GM12873 (cell line): Measurements from ENCODE around the gene BTBD16.

Experiments used
- CTCF ChIP-seq: IDR thresholded peaks from 2 replicates; pipeline ENCODE4 v1.5.1; 2012; ENCODE audit warnings: low read depth, mild to moderate bottlenecking, moderate library complexity, low read length, control low read depth; ENCODE audit not compliant: insufficient read depth; ENCODE audit errors: missing control alignments

BTBD16 gene

GRCh38 chr10:122291739-122292138 is 20.6 kb downstream of the BTBD16 start:
- no peak for TF ChIP-seq CTCF

- TF ChIP-seq CTCF = no peak
These were observed 21.3 kb downstream of the BTBD16 start for GRCh38 chr10:122292376-122292775.

- no peak for TF ChIP-seq CTCF
These were observed 22.3 kb downstream of the BTBD16 start for GRCh38 chr10:122293156-122293960.

DNA sequence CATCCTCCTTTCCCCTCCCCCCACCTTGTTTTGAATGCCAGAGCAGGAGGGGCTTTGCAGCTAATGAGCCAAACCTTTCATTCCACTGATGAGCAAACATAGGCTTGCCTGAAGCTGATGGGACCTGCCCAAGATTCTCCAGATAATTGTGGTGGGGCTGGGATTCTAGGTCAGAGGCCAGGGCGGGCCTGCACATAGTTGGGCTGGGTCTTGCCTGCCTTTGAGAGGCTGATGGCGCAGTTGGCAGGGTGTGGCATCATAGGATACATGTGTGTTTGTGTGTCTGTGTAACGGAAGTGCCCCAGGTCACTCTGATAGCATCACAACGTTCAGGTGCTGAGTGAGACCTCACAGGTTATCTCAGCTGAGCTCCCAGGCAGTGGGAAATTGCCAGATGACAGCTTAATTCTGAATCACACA is 22.9 kb downstream of the BTBD16 start:
- no peak for TF ChIP-seq CTCF

- no peak for TF ChIP-seq CTCF
These were observed 23.7 kb downstream of the BTBD16 start for GRCh38 chr10:122294511-122295450.

GRCh38 chr10:122295451-122295809 is 24.3 kb downstream of the BTBD16 start:
- TF ChIP-seq CTCF = no peak
